Measurements from ENCODE around the gene RAPGEF4. TPM values are rescaled to one million over a fixed set of nuclear protein-coding genes. Genes with fewer than 3 reads are reported as not detected.

RAPGEF4 gene
- total and polyA plus RNA-seq, 2 of the 8 experiments (the other 6 are each of a cell fraction or from before 2014, with no cell fraction given) = 1.2 to 2.6 TPM

DNA sequence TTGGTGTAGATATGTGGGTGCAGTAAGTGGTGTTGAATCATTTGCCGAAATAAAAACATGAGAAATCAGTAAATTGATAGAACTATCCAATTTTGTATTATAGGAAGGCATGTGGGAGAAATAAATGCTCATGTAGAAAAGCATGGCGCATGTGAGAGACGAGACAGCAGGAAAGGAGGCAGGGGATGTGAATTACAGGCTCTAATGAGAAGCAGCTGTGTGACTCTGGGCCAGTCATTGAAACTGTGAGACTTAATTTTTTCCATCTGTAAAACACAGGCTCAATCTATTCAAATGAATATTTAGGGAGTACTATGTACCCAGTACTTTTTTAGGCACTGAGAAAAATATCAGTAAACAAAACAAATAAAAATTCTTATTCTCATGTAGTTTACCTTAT lies 297.4 kb downstream of the RAPGEF4 start:
- no peaks in the 10 kb centered on the region for H3K27me3 ChIP-seq (replicated peaks in 1 of 4; ENCODE audit: control insufficient read depth in 3 of 4, extremely low read depth in 1 of 4, insufficient read depth in 3 of 4, low read length in 3 of 4)
- CTCF ChIA-PET (ENCODE audit: partially characterized antibody) = interaction anchor here (1.0 to 11.7 kb wide), 3 partner anchors 11 to 180 kb away, joined by 3 to 227 read pairs (median 3); no protein-coding TSS in a partner anchor
- H3K36me3 ChIP-seq (ENCODE audit: control insufficient read depth in 2 of 4, insufficient read depth in 4 of 4, low read length in 3 of 4) = no peaks in the 10 kb centered on the region
- H3K9me3 ChIP-seq (ENCODE audit: insufficient read depth in 2 of 2, low read depth in 1 of 2, low read length in 1 of 2) = no peaks in the 10 kb centered on the region
- no peaks in the 10 kb centered on the region for H3K23me2 ChIP-seq (ENCODE audit: low read depth, low read length)
- POLR2A ChIA-PET (ENCODE audit: partially characterized antibody) = no interaction called here
- no peak overlapping the region for H3K4me2 ChIP-seq (ENCODE audit: insufficient read depth in 1 of 2, low read depth in 2 of 2, low read length in 2 of 2)
- no peak overlapping the region for H3K4ac ChIP-seq (replicated peaks; ENCODE audit: insufficient read length, low read depth, low read length)
- no peak overlapping the region for H2BK12ac ChIP-seq (ENCODE audit: low read depth, low read length)
- H3K27ac ChIP-seq (ENCODE audit: low read depth, low read length) = no peak overlapping the region
- H2AFZ ChIP-seq (ENCODE audit: low read length) = no peak overlapping the region
- no peak overlapping the region for H3K23ac ChIP-seq (ENCODE audit: insufficient read length)
- no peak overlapping the region for H4K8ac ChIP-seq (ENCODE audit: extremely low read depth, insufficient read depth, low read length)
- H3K14ac ChIP-seq (ENCODE audit: insufficient read length) = no peak overlapping the region
- H4K20me1 ChIP-seq (replicated peaks in 1 of 2; ENCODE audit: control insufficient read depth in 1 of 2, insufficient read depth in 2 of 2, low read length in 2 of 2) = no peaks in the 10 kb centered on the region
- H2BK15ac ChIP-seq (ENCODE audit: low read length) = no peak overlapping the region
- H3K79me2 ChIP-seq (ENCODE audit: control insufficient read depth in 1 of 2, insufficient read depth in 2 of 2, low read length in 2 of 2) = no peaks in the 10 kb centered on the region
- no peak overlapping the region for H4K91ac ChIP-seq (replicated peaks; ENCODE audit: insufficient read length, low read length)
- no peak overlapping the region for H3K56ac ChIP-seq (replicated peaks; ENCODE audit: insufficient read length, low read depth, low read length)
- no peaks in the 10 kb centered on the region for H3K79me1 ChIP-seq (ENCODE audit: low read depth, low read length)
- H3K4me1 ChIP-seq (replicated peaks in 1 of 4; ENCODE audit: control insufficient read depth in 3 of 4, insufficient read depth in 4 of 4, low read length in 3 of 4) = no peaks in the 10 kb centered on the region
- no peak for FAIRE-seq
- no peak overlapping the region for H2BK20ac ChIP-seq (ENCODE audit: low read length)
- H4K5ac ChIP-seq (ENCODE audit: insufficient read length, low read depth, low read length) = no peak overlapping the region
- no peak overlapping the region for H3K4me3 ChIP-seq (ENCODE audit: extremely low read depth in 1 of 4, insufficient read depth in 2 of 4, low read depth in 3 of 4, low read length in 4 of 4)
- no peak for DNase-seq (ENCODE audit: low read depth in 1 of 2, low spot score in 2 of 2)
- H2AK5ac ChIP-seq (ENCODE audit: low read depth, low read length) = no peak overlapping the region
- H2BK5ac ChIP-seq (ENCODE audit: low read depth, low read length) = no peak overlapping the region
- WGBS, 2 experiments (ENCODE audit: extremely low coverage in 1 of 2, insufficient coverage in 1 of 2, insufficient read length in 1 of 2, insufficient replicate concordance in 2 of 2, low coverage in 1 of 2, low lambda C conversion rate in 2 of 2, missing lambda C conversion rate in 1 of 2) = 80% methylated on average over 3 of the region's 3 CpGs; no CpG with 5 or more reads in 1 of the 2 experiments
- H3K9ac ChIP-seq (replicated peaks in 1 of 4; ENCODE audit: extremely low read depth in 1 of 4, low read depth in 3 of 4, low read length in 3 of 4) = no peak overlapping the region
- H2BK120ac ChIP-seq (replicated peaks; ENCODE audit: low read depth, low read length) = no peak overlapping the region
- no peak overlapping the region for H3K18ac ChIP-seq (ENCODE audit: extremely low read depth, low read length)
- TF ChIP-seq ZNF274 (IDR thresholded peaks at IDR 0.05; ENCODE audit: borderline replicate concordance, extremely low read depth, low read length) (no peak), NRF1 (IDR thresholded peaks at IDR 0.05; ENCODE audit: low read depth, low read length) (no peak), SIN3A (conservative IDR thresholded peaks at IDR 0.05 in 1 of 2, IDR thresholded peaks at IDR 0.05 in 1 of 2; ENCODE audit: low read depth in 1 of 2, low read length in 2 of 2) (no peak), RNF2 (IDR thresholded peaks at IDR 0.05; ENCODE audit: borderline replicate concordance, low read depth, low read length, missing control alignments, poor library complexity, severe bottlenecking) (no peak), TBP (IDR thresholded peaks at IDR 0.05; ENCODE audit: low read depth, low read length) (no peak), ATF3 (IDR thresholded peaks at IDR 0.05; ENCODE audit: insufficient read depth, low read depth, low read length) (no peak), SP1 (IDR thresholded peaks at IDR 0.05; ENCODE audit: low read depth, low read length) (no peak), CHD2 (IDR thresholded peaks at IDR 0.05; ENCODE audit: low read length) (no peak), KDM4A (IDR thresholded peaks at IDR 0.05; ENCODE audit: low read depth, low read length, severe bottlenecking) (no peak), SIRT6 (IDR thresholded peaks at IDR 0.05; ENCODE audit: low read length) (no peak)

Measured in H1 (cell line).